Kidney capillary endothelial cell (primary cell): Measurements from ENCODE around the gene ZHX3.
A peak's percentile ranks its signal among the peaks of the same experiment; 100 is the strongest.

Source experiments
- DNase-seq: peaks from one replicate; pipeline ENCODE4 v3.0.0-alpha.2; 2018; ENCODE audit warnings: low spot score

Gene ZHX3

DNA sequence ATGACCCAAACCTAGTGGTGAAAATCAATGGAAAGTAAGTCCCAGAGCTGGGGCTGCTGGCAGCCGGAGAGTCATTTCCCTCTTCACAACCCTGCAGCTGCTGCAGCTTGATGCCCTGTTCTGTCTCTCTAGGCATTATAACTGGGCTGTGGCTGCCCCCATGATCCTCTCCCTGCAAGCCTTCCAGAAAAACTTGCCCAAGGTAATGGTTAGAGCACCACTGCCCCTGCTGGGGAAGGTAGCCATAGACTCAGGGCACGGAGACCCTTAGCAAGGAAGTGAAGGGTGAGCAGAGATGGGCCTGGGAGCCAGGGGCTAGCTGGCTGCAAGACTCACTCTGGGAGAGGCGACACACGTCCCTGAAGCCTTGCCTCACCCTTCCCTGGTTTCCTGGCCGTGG is 35.1 kb upstream of the ZHX3 start:
- no peak for DNase-seq

DNA sequence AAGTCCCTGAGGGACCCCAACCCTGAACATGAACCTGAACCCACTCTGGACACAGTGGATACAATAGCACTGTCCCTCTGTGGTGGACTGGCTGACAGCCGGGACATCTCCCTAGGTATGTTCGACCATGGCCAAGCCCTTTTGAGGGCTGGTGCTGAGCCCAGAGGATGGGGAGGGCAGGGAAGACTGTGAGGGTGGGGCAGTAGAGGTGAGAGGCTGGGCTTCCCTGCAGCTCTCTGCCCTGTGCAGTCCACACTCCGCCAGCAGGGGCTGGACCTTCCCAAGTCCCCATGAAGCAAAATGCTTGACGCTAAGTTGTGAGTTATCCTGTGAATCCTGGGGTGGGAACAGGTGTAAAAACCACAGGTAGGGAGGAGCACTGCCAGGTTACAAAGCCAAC is 34.6 kb upstream of the ZHX3 start:
- no peak for DNase-seq

DNA sequence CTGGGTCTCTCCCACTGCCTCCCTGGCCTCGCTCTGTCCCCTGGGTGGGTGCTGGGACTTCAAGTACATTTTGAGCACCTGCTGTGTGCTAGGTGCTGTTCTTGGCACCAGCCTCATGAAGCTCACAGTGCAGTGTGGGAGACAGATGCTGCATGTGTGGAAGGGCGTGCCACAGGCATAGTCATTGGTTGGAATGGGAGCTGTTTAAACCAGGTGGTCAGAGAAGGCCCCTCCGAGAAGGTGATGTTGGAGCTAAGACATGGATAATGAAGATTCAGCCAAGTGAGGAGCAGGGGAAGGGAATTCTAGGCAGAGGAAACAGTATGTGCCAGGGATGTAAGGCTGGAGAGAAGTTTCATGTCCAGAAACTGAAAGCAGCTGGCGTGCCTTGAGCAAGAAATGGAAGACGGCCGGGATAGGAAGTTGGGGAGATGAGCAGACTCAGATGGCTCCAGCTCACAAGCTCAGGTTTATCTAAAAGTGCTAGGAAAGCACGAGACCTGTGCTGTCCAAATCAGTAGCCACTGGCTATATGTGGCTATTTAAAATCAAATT is 33.0 kb upstream of the ZHX3 start:
- no peak for DNase-seq

DNA sequence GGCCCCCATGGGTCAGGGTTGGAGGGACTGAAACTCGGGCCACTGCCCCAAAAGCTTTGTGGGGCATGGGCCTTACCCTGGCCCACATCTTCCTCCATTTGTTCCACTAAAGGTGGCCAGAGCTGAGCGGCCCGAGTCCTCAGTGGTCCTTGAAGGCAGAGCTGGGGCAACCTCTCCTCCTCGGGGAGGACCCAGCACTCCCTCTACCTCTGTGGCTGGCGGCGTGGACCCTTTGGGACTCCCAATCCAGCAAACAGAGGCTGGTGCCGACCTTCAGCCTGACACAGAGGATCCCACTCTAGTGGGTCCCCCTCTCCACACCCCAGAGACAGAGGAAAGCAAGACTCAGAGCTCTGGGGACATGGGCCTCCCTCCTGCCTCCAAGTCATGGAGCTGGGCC is 32.4 kb upstream of the ZHX3 start:
- no peak for DNase-seq

- no peak for DNase-seq
These were observed 31.7 kb upstream of the ZHX3 start for GRCh38 chr20:41349266-41349665.

GRCh38 chr20:41348430-41349172 is 31.1 kb upstream of the ZHX3 start:
- no peak for DNase-seq

GRCh38 chr20:41347523-41348429 is 30.2 kb upstream of the ZHX3 start:
- no peak for DNase-seq

DNA sequence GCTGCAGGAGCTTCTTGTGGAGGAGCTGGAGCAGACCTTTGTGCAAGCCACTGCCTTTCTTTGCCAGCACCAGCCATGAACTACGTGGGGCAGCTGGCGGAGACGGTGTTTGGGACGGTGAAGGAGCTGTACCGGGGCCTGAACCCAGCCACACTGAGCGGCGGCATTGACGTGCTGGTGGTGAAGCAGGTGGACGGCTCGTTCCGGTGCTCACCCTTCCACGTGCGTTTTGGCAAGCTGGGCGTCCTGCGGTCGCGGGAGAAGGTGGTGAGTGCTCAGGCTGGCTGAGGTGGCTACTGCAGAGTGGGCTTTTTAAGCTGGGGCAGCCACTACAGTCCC is 28.2 kb upstream of the ZHX3 start:
- no peak for DNase-seq

- DNase-seq: no peak
These were observed 27.6 kb upstream of the ZHX3 start for GRCh38 chr20:41344938-41345728.

DNA sequence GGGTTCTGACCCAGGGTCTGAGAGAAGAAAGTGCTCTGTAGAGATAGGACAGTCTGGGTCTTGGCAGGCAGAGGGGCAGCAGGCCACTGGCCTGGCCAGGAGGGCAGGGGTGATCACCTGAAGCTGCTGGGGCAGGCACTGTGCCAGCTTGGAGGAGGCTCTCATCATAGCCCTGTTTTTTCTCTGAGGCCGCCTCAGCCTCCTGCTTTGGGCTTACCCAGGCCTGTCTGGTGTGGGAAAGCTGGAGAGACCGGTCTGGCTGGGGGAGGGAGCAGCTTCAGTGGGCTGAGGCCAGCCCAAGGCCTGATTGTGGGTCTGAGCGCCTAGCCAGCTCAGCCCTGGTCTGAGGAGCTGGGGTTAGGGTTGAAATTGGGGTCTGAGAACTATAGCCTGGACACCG is 26.9 kb upstream of the ZHX3 start:
- no peak for DNase-seq

- DNase-seq: no peak
These were observed 25.2 kb upstream of the ZHX3 start for GRCh38 chr20:41342474-41343464.

- DNase-seq: peak; percentile 76
These were observed 23.0 kb upstream of the ZHX3 start, which contains the start of gene LPIN3 for GRCh38 chr20:41340327-41341055. TSS of gene LPIN3 (plus strand) at chr20:41340821. CDS start at chr20:41345804, 4,983 bp downstream.

DNA sequence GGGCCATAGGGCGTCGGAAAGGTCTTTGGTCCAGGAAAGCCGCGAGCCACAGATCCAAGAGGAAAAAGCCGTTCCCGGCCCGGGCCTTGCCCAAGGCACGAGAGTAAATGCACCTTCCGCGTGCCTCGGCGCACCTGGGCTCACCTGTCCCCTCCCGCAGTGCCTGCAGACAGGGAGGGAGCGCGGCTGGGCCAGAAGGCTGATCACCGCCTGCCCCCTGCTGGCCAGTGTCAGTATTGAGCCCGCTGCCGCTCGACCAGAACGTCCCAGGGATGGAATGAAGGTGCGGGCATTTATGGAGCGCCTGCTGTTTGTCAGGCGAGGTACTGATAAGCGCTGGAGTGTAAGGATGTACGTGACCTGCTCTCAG is 22.4 kb upstream of the ZHX3 start:
- DNase-seq: peak; percentile 72

- DNase-seq: no peak
These were observed 19.4 kb upstream of the ZHX3 start for GRCh38 chr20:41336711-41337492.

DNA sequence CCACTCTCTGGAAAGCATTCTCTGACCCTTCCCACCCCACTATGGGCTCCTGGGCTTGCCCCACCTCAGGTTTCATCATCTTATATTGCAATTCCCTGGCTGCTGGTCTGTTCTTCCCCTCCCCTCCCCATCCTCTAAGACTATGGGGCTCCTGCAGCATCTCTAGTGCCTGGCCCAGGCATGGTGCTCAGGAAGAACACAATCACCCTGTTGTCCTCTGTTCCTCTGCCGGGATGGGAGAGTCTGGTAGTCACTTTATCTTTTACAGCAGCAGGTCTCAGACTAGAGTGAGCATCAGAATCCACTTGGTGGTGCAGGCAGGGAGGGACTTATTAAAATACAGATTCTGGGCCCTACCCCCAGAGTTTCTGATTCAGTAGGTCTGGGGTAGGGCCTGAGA is 18.1 kb upstream of the ZHX3 start:
- no peak for DNase-seq

GRCh38 chr20:41334443-41335421 is 17.2 kb upstream of the ZHX3 start:
- no peak for DNase-seq

DNA sequence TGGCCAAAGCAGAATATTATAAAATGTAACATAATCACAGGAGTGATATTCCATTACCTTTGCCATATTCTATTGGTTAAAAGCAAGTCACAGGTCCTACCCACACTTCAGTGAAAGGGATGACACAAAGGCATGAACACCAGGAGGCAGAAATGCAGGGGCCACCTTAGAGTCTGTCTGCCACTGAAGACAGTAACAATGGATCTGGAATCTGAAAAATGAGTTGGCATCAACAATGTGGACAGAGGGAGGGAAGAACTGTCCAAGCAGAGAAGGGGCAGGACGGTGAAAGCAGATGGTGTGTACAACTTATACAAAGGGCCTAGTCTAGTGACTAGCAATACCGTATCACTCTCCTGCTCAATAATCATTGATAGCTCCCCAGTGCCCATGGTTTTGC is 16.5 kb upstream of the ZHX3 start:
- DNase-seq: no peak

GRCh38 chr20:41331731-41332130 is 14.2 kb upstream of the ZHX3 start:
- no peak for DNase-seq
